ENCODE results near the gene KDSR. TPM values are rescaled to one million over a fixed set of nuclear protein-coding genes. Genes with fewer than 3 reads are reported as not detected.

Gene KDSR
- polyA plus RNA-seq, 3 donors: 10.2 to 31.5 (median 19.1) TPM

Other genes with a start within 250 kb of the KDSR start
- 10 to 100 TPM in 2 of 3 donors, 1 to 10 TPM in 1; 1.2 to 16.2 (median 10.1) TPM for gene BCL2, start 47.4 kb downstream of the KDSR start, polyA plus RNA-seq
- gene VPS4B, start 55.3 kb upstream of the KDSR start, polyA plus RNA-seq: 10 to 100 TPM; 10.8 to 23.6 (median 17.5) TPM
- gene SERPINB5, start 109.8 kb upstream of the KDSR start, polyA plus RNA-seq: under 1 TPM in 1 of 3 donors, not detected in 2; 0.22 TPM
- not detected for gene SERPINB12, start 175.2 kb upstream of the KDSR start, polyA plus RNA-seq
- gene SERPINB13, start 220.1 kb upstream of the KDSR start, polyA plus RNA-seq: under 1 TPM in 1 of 3 donors, not detected in 2; 0.21 TPM

Measured in adipose tissue (tissue), 3 donors.